NB4 (cell line): ENCODE results near the gene RSU1.
A peak's percentile ranks its signal among the peaks of the same experiment; 100 is the strongest.

ENCODE experiments used
- DNase-seq: peaks from one replicate; pipeline ENCODE4 v3.0.0; 2010; ENCODE audit warnings: low read depth
- H3K4me3 ChIP-seq: one replicate; pipeline ENCODE4 v1.5.1; 2011; ENCODE audit warnings: mild to moderate bottlenecking, low read depth, low read length, moderate library complexity
- MAX ChIP-seq: IDR thresholded peaks from 2 replicates; pipeline ENCODE4 v1.6.1; 2011; ENCODE audit warnings: low read depth, low read length
- MYC ChIP-seq: IDR thresholded peaks from 2 replicates; pipeline ENCODE4 v1.6.1; 2011; ENCODE audit warnings: low read depth, low read length
- POLR2A ChIP-seq: IDR thresholded peaks from 2 replicates; pipeline ENCODE4 v1.6.1; 2011; ENCODE audit warnings: mild to moderate bottlenecking; ENCODE audit not compliant: insufficient read length; ENCODE audit errors: extremely low read depth
- TF ChIP-seq, protein P1 (sequence below): IDR thresholded peaks from one replicate; pipeline ENCODE4 v1.5.1; 2012; ENCODE audit warnings: low read depth, low read length

RSU1 gene

GRCh38 chr10:16612981-16613355, 204.3 kb downstream of the RSU1 start:
- H3K4me3 ChIP-seq, result no peak overlapping the region
- no peak for DNase-seq
- TF ChIP-seq POLR2A, result no peak
- TF ChIP-seq, protein P1, sequence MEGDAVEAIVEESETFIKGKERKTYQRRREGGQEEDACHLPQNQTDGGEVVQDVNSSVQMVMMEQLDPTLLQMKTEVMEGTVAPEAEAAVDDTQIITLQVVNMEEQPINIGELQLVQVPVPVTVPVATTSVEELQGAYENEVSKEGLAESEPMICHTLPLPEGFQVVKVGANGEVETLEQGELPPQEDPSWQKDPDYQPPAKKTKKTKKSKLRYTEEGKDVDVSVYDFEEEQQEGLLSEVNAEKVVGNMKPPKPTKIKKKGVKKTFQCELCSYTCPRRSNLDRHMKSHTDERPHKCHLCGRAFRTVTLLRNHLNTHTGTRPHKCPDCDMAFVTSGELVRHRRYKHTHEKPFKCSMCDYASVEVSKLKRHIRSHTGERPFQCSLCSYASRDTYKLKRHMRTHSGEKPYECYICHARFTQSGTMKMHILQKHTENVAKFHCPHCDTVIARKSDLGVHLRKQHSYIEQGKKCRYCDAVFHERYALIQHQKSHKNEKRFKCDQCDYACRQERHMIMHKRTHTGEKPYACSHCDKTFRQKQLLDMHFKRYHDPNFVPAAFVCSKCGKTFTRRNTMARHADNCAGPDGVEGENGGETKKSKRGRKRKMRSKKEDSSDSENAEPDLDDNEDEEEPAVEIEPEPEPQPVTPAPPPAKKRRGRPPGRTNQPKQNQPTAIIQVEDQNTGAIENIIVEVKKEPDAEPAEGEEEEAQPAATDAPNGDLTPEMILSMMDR, result no peak
- no peak for TF ChIP-seq MYC
- no peak for TF ChIP-seq MAX

- peak; percentile 48 for DNase-seq
- no peak for TF ChIP-seq MAX
- TF ChIP-seq, protein P1, result no peak
- no peak for TF ChIP-seq MYC
- TF ChIP-seq POLR2A, result no peak
- no peak overlapping the region for H3K4me3 ChIP-seq
Observed at GRCh38 chr10:16612115-16612980, 204.9 kb downstream of the RSU1 start.

DNA sequence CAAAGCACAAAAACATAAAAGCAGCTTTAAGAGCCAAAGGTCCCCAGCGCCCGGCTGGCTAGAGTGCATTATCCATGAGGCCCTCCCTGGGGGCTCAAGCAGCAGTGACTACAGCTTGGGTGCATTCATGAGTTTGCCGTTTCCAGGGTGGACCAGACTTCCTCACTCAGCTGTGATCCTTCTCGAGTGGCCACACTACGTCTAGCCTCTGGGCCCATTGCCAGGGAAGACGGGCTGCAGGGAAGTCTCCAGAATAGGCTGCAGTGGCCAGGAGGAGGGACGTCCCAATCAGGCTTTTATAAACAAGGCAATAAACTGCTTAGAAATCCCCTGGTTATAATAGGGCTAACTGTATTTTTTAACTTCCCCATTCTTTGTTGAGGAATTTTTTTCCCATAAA, 206.2 kb downstream of the RSU1 start:
- DNase-seq, result no peak
- no peak for TF ChIP-seq POLR2A
- TF ChIP-seq MAX, result no peak
- TF ChIP-seq, protein P1, result no peak
- TF ChIP-seq MYC, result no peak
- H3K4me3 ChIP-seq, result no peak overlapping the region

DNA sequence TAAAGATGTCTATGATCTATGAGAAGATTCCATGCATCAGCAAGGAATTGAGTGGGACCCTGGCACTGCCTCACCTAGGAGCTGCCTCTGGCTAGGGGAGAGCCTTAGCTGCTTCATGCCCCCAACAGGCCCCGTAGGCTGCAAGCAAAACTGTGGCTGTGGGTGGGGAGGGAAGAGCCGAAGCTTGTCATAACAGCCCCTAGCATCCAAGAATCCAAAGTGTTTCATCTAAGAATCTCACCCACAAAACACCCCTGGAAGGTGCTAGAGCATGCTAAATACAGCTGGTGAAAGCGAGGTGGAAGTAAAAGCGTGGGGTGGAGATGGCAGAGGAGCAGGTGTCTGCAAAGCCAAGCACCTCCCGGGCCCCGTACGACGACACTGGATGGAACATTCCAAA, 208.0 kb downstream of the RSU1 start:
- TF ChIP-seq MYC, result no peak
- TF ChIP-seq POLR2A, result no peak
- TF ChIP-seq, protein P1, result no peak
- TF ChIP-seq MAX, result no peak
- no peak for DNase-seq
- H3K4me3 ChIP-seq, result no peak overlapping the region

DNA sequence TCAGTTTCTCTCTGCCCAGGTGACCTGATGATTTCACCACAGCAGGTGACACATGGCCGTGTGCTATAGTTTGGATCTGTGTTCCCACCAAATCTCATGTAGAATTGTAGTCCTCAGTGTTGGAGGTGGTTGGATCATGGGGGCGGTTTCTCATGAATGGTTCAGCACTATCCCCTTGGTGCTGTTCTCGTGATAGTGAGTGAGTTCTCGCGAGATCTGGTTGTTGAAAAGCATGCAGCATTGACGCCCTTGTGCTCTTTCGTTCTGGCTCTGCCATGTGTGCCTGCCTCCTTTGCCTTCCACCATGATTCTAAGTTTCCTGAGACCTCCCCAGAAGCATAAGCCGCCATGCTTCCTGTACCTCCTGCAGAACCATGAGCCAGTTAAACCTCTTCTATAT, 210.3 kb downstream of the RSU1 start:
- no peak for DNase-seq
- no peak overlapping the region for H3K4me3 ChIP-seq
- TF ChIP-seq MAX (no peak), POLR2A (no peak), MYC (no peak)
- TF ChIP-seq, protein P1, result no peak
